HepG2 (cell line): ENCODE measurements around the gene CIITA. TPM values are rescaled to one million over a fixed set of nuclear protein-coding genes. Genes with fewer than 3 reads are reported as not detected.

Experiments
- ATAC-seq: fragments of 200-7000 bp; cut with Tn5 transposase; 3 replicates; pipeline ENCODE4 v1.9.1; 2020; ENCODE audit warnings: mild to moderate bottlenecking, moderate library complexity
- BruUV-seq: library from RNA; stranded (reverse); fragments of 400-500 nt; replicated peaks from 2 replicates; lab custom pipeline; 2021; lab: Mats Ljungman, UMichigan
- CTCF ChIA-PET: fragments of 300-600 bp; formaldehyde crosslinking; extraction: SDS; loops from one replicate; lab custom pipeline; 2021; ENCODE audit warnings: low total read pairs, inconsistent platforms, low intra/inter-chr PET ratio; lab: Yijun Ruan, JAX
- POLR2A ChIA-PET: fragments of 350-600 bp; sonication (Branson Sonifier 250); formaldehyde crosslinking; loops from one replicate; lab custom pipeline; 2020; ENCODE audit warnings: antibody characterized with exemption, inconsistent platforms; lab: Yijun Ruan, JAX
- DNase-seq: peaks from one replicate; pipeline ENCODE4 v3.0.0-alpha.2; 2015; ENCODE audit warnings: low spot score
- FAIRE-seq: peaks from 3 replicates; lab custom pipeline; 2011; peaks lifted over from hg19 to GRCh38; lab: Jason Lieb, UNC
- H2AFZ ChIP-seq: one replicate; pipeline ENCODE4 v1.6.1; 2011; ENCODE audit warnings: low read length, inconsistent platforms
- H3K27ac ChIP-seq: fragments of 300-600 bp; 3 replicates; pipeline ENCODE4 v1.8.0; 2011; ENCODE audit warnings: mixed run types, mild to moderate bottlenecking, mixed read lengths, low read length, inconsistent platforms; ENCODE audit not compliant: insufficient read depth; ENCODE audit errors: extremely low read length
- H3K27me3 ChIP-seq, 2 experiments: fragments of 200-600 bp in 1 of 2; 2 replicates in 1 of 2; 3 replicates in 1 of 2; pipeline versions ENCODE4 v1.6.0 to v1.8.0; 2011; ENCODE audit warnings: low read length in 2 of 2, mild to moderate bottlenecking in 2 of 2, moderate library complexity in 2 of 2, inconsistent platforms in 1 of 2; ENCODE audit not compliant: insufficient read depth in 2 of 2, control insufficient read depth in 1 of 2
- H3K36me3 ChIP-seq, 2 experiments: fragments of 200-600 bp in 1 of 2; replicated peaks in 1 of 2; 2 replicates in 1 of 2; 3 replicates in 1 of 2; pipeline versions ENCODE4 v1.5.1 to v1.8.0; 2011; ENCODE audit warnings: low read length in 2 of 2, inconsistent platforms in 1 of 2; ENCODE audit not compliant: insufficient read depth in 2 of 2, control insufficient read depth in 1 of 2
- H3K4me1 ChIP-seq: 2 replicates; pipeline ENCODE4 v1.5.1; 2012; ENCODE audit warnings: low read length, inconsistent platforms; ENCODE audit not compliant: insufficient read depth
- H3K4me2 ChIP-seq: 2 replicates; pipeline ENCODE4 v1.6.0; 2011; ENCODE audit warnings: low read depth, low read length, inconsistent platforms
- H3K4me3 ChIP-seq, 3 experiments: fragments of 200-600 bp in 1 of 3; sonication (generic), shearing (Covaris generic) in 1 of 3; replicated peaks in 1 of 3; 2 replicates each; pipeline ENCODE4 v1.5.1; 2011 to 2016; ENCODE audit warnings: low read length in 3 of 3, inconsistent platforms in 2 of 3, low read depth in 2 of 3, mild to moderate bottlenecking in 2 of 3, control low read depth in 1 of 3, mixed read lengths in 1 of 3; ENCODE audit not compliant: insufficient read depth in 1 of 3
- H3K79me2 ChIP-seq: one replicate; pipeline ENCODE4 v1.6.1; 2011; ENCODE audit warnings: low read length, inconsistent platforms; ENCODE audit not compliant: insufficient read depth
- H3K9ac ChIP-seq: 2 replicates; pipeline ENCODE4 v1.6.0; 2011; ENCODE audit warnings: mild to moderate bottlenecking, low read depth, low read length, inconsistent platforms; ENCODE audit not compliant: insufficient read depth
- H3K9me3 ChIP-seq: 2 replicates; pipeline ENCODE4 v1.5.1; 2012; ENCODE audit warnings: mild to moderate bottlenecking, low read length
- H4K20me1 ChIP-seq: 2 replicates; pipeline ENCODE4 v1.6.0; 2011; ENCODE audit warnings: inconsistent platforms, mild to moderate bottlenecking, low read length, moderate library complexity; ENCODE audit not compliant: insufficient read depth
- NR2F6 ChIP-seq, 2 experiments: IDR thresholded peaks; 2 replicates each; pipeline ENCODE4 v1.6.1; 2016; ENCODE audit warnings: antibody characterized with exemption in 1 of 2, mild to moderate bottlenecking in 1 of 2
- ZKSCAN1 ChIP-seq: fragments of 150-350 bp; IDR thresholded peaks from 2 replicates; pipeline ENCODE4 v1.6.1; 2014; ENCODE audit warnings: low read length
- WGBS: methylation state at CpG from one replicate; pipeline ENCODE4 v1.1.6; 2017; ENCODE audit warnings: low lambda C conversion rate; 5-methylcytosine and 5-hydroxymethylcytosine counted together
- in situ Hi-C: cut with HindIII; loops from 2 replicates; pipeline ENCODE4 v1.10.0; 2017; ENCODE audit warnings: low pct_unique_long_range_greater_than_20kb; ENCODE audit not compliant: extremely low pct_ligation_motif_present
- intact Hi-C: fragments of 100-400 bp; cut with micrococcal nuclease; formaldehyde crosslinking; loops from one replicate; pipeline ENCODE4 v1.10.0; 2022; ENCODE audit not compliant: unreplicated experiment
- polyA plus RNA-seq, 8 experiments: library from polyadenylated mRNA; depleted of rRNA in 3 of 8; stranded (reverse) in 7 of 8; unstranded in 1 of 8; fragments of >200 nt; fragmentation: Illumina TruSeq in 4 of 8; extraction: Trizol in 4 of 8; gene quantifications; 2 replicates each; pipeline versions ENCODE4 v1.2.1 to v1.2.3, GENCODE V29; 2011 to 2016; ENCODE audit warnings: low read depth in 4 of 8, missing spikeins in 1 of 8, mixed read lengths in 1 of 8; ENCODE audit not compliant: insufficient read depth in 1 of 8
- total RNA-seq, 5 experiments: library from RNA; depleted of rRNA; stranded (reverse); fragments of >200 nt; fragmentation: Illumina TruSeq; extraction: Trizol; gene quantifications; 2 replicates each; pipeline ENCODE4 v1.2.3, GENCODE V29; 2016; ENCODE audit warnings: low read depth in 1 of 5
- TF ChIP-seq, protein P1 (sequence below): sonication (generic); formaldehyde crosslinking; IDR thresholded peaks from 2 replicates; pipeline ENCODE4 v1.4.0; 2020; ENCODE audit warnings: mild to moderate bottlenecking, missing genetic modification reagents, borderline replicate concordance

CIITA gene
- total and polyA plus RNA-seq, 2 of the 13 experiments (the other 11 are each of a cell fraction or from before 2014, with no cell fraction given), result 0.08 to 0.09 TPM

DNA sequence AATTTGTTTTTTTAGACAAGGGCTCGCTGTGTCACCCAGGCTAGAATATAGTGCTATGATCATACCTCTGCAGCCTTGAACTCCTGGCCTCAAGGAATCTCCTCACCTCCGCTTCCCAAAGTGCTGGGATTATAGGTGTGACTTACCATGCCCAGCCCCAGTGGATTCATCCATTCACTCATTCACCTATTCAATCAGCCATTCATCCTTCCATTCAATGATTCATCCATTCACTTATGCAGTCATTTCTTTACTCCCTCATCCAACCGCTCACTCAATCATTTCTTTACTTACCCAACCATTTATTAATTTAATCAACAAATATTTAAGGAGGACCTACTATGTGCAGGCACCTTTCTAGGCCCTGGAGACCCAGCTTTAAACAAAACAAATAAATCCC, 39.5 kb downstream of the CIITA start:
- Histone ChIP-seq H2AFZ (no peak overlapping the region), H3K79me2 (no peaks in the 10 kb centered on the region), H3K4me1 (peaks cover 23% of the 10 kb centered on the region), H3K36me3 (no peaks in the 10 kb centered on the region), H4K20me1 (no peaks in the 10 kb centered on the region), H3K27me3 (peaks cover 0 to 9% of the 10 kb centered on the region in 2 experiments; a peak in 1 of 5 replicates), H3K4me3 (no peak overlapping the region), H3K9ac (no peak overlapping the region), H3K4me2 (no peak overlapping the region), H3K9me3 (no peaks in the 10 kb centered on the region), H3K27ac (no peak overlapping the region)
- FAIRE-seq (no peak), DNase-seq (no peak), ATAC-seq (no peak)
- in situ Hi-C loops, result loop anchor here (5.0 kb wide), 1 partner anchor 399 kb away; no protein-coding TSS in a partner anchor
- intact Hi-C loops, result no loop called here
- peak; percentile 69; the same call in 1 of the 2 replicates for TF ChIP-seq ZKSCAN1
- TF ChIP-seq, protein P1, sequence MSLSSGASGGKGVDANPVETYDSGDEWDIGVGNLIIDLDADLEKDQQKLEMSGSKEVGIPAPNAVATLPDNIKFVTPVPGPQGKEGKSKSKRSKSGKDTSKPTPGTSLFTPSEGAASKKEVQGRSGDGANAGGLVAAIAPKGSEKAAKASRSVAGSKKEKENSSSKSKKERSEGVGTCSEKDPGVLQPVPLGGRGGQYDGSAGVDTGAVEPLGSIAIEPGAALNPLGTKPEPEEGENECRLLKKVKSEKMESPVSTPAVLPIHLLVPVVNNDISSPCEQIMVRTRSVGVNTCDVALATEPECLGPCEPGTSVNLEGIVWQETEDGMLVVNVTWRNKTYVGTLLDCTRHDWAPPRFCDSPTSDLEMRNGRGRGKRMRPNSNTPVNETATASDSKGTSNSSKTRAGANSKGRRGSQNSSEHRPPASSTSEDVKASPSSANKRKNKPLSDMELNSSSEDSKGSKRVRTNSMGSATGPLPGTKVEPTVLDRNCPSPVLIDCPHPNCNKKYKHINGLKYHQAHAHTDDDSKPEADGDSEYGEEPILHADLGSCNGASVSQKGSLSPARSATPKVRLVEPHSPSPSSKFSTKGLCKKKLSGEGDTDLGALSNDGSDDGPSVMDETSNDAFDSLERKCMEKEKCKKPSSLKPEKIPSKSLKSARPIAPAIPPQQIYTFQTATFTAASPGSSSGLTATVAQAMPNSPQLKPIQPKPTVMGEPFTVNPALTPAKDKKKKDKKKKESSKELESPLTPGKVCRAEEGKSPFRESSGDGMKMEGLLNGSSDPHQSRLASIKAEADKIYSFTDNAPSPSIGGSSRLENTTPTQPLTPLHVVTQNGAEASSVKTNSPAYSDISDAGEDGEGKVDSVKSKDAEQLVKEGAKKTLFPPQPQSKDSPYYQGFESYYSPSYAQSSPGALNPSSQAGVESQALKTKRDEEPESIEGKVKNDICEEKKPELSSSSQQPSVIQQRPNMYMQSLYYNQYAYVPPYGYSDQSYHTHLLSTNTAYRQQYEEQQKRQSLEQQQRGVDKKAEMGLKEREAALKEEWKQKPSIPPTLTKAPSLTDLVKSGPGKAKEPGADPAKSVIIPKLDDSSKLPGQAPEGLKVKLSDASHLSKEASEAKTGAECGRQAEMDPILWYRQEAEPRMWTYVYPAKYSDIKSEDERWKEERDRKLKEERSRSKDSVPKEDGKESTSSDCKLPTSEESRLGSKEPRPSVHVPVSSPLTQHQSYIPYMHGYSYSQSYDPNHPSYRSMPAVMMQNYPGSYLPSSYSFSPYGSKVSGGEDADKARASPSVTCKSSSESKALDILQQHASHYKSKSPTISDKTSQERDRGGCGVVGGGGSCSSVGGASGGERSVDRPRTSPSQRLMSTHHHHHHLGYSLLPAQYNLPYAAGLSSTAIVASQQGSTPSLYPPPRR (CRISPR knock-in tag), result no peak
- no peak for TF ChIP-seq NR2F6 (IDR thresholded peaks at IDR 0.05)
- TF ChIP-seq NR2F6 (CRISPR knock-in tag; IDR thresholded peaks at IDR 0.05), result no peak
- ChIA-PET CTCF (no interaction called here), POLR2A (interaction anchor here (1.2 kb wide), 1 partner anchor 172 kb away, joined by 4 read pairs; the partner anchor contains the start of gene NUBP1)
- WGBS, result 26% methylated on average over 3 of the region's 3 CpGs
- BruUV-seq, result no TSS peak
